Glutamatergic neuron (in vitro differentiated cells): Measurements from ENCODE around the gene STEEP1. TPM values are rescaled to one million over a fixed set of nuclear protein-coding genes. Genes with fewer than 3 reads are reported as not detected.

Source experiments
- DNase-seq: peaks from one replicate; pipeline ENCODE4 v3.0.0; 2022
- H3K27ac Mint-ChIP-seq: one replicate; pipeline ENCODE4 v1.8.0; 2020; ENCODE audit warnings: mild to moderate bottlenecking, mixed read lengths, inconsistent platforms; ENCODE audit not compliant: unreplicated experiment
- H3K27me3 Mint-ChIP-seq: one replicate; pipeline ENCODE4 v1.8.0; 2020; ENCODE audit warnings: mild to moderate bottlenecking, moderate library complexity, mixed read lengths, inconsistent platforms; ENCODE audit not compliant: unreplicated experiment
- H3K36me3 Mint-ChIP-seq: one replicate; pipeline ENCODE4 v1.8.0; 2020; ENCODE audit warnings: mild to moderate bottlenecking, mixed read lengths, inconsistent platforms; ENCODE audit not compliant: unreplicated experiment
- H3K4me1 Mint-ChIP-seq: one replicate; pipeline ENCODE4 v1.8.0; 2020; ENCODE audit warnings: mild to moderate bottlenecking, low read depth, mixed read lengths, inconsistent platforms; ENCODE audit not compliant: unreplicated experiment
- H3K4me3 Mint-ChIP-seq: one replicate; pipeline ENCODE4 v1.8.0; 2020; ENCODE audit warnings: mild to moderate bottlenecking, mixed read lengths, inconsistent platforms; ENCODE audit not compliant: unreplicated experiment
- H3K9me3 Mint-ChIP-seq: one replicate; pipeline ENCODE4 v1.8.0; 2020; ENCODE audit warnings: mild to moderate bottlenecking, moderate library complexity, mixed read lengths, inconsistent platforms; ENCODE audit not compliant: unreplicated experiment
- total RNA-seq: library from RNA; stranded (reverse); fragmentation: NEBNext Ultra II Directional; extraction: Animal tissue kit (Norgen Biotek cat#: 25700); gene quantifications from one replicate; pipeline ENCODE4 v1.2.1, GENCODE V29; 2021; ENCODE audit not compliant: unreplicated experiment
- TF ChIP-seq, protein P1 (sequence below): fragments of 200-600 bp; sonication (generic); IDR thresholded peaks from one replicate; pipeline ENCODE4 v1.5.0; 2021; ENCODE audit not compliant: partially characterized antibody, unreplicated experiment

STEEP1 gene
- total RNA-seq, 1 donor from 2014 or later, result 28.7 TPM

- TF ChIP-seq, protein P1, sequence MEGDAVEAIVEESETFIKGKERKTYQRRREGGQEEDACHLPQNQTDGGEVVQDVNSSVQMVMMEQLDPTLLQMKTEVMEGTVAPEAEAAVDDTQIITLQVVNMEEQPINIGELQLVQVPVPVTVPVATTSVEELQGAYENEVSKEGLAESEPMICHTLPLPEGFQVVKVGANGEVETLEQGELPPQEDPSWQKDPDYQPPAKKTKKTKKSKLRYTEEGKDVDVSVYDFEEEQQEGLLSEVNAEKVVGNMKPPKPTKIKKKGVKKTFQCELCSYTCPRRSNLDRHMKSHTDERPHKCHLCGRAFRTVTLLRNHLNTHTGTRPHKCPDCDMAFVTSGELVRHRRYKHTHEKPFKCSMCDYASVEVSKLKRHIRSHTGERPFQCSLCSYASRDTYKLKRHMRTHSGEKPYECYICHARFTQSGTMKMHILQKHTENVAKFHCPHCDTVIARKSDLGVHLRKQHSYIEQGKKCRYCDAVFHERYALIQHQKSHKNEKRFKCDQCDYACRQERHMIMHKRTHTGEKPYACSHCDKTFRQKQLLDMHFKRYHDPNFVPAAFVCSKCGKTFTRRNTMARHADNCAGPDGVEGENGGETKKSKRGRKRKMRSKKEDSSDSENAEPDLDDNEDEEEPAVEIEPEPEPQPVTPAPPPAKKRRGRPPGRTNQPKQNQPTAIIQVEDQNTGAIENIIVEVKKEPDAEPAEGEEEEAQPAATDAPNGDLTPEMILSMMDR, result no peak
Observed at GRCh38 chrX:119605464-119606279, 40.5 kb upstream of the STEEP1 start.

DNA sequence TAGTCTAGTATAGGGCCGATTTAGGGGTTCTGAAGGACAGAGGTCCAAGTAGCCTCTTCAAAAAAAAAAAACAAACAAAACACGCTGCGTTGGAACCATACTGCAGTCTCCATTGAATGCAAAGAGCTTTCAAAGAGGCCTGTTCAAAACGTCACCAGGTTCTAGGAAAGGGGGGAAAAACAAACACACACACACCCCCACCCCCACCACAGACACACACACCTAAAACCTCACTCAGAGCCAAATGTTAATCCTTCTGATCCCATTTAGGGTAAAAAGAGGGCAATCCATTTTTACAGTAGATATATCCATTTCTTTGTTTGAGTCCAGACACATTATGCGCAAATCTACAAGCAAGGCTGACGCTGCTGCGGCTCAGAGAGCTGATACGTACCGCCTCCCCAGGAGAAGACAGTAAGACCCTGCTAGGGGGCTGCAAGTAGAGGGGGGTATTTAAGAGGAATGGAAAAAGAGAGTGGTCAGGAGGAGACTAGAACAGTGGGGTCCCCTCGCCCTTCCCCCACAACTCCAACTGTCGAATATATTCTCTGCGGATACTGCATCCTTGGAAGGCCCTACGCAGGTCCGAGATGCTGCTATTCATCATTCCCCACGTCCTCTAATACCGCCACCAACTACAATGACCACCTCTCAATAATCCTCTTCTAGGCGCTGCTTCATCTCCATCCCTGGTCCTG lies 39.7 kb upstream of the STEEP1 start:
- H3K27me3 Mint-ChIP-seq, result peaks cover 3% of the 10 kb centered on the region
- no peak for DNase-seq
- H3K36me3 Mint-ChIP-seq, result no peaks in the 10 kb centered on the region
- TF ChIP-seq, protein P1, result no peak
- peak overlapping the region; percentile 93 for H3K4me3 Mint-ChIP-seq
- H3K4me1 Mint-ChIP-seq, result no peaks in the 10 kb centered on the region
- H3K27ac Mint-ChIP-seq, result peak overlapping the region; percentile 85
- peaks cover 1% of the 10 kb centered on the region for H3K9me3 Mint-ChIP-seq

More at GRCh38 chrX:119605464-119606279, 40.5 kb upstream of the STEEP1 start:
- Mint-ChIP-seq H3K27ac (peak overlapping the region; percentile 86), H3K27me3 (peaks cover 3% of the 10 kb centered on the region), H3K9me3 (peaks cover 1% of the 10 kb centered on the region), H3K36me3 (no peaks in the 10 kb centered on the region), H3K4me3 (peak overlapping the region; percentile 93), H3K4me1 (no peaks in the 10 kb centered on the region)
- peak; percentile 51 for DNase-seq

DNA sequence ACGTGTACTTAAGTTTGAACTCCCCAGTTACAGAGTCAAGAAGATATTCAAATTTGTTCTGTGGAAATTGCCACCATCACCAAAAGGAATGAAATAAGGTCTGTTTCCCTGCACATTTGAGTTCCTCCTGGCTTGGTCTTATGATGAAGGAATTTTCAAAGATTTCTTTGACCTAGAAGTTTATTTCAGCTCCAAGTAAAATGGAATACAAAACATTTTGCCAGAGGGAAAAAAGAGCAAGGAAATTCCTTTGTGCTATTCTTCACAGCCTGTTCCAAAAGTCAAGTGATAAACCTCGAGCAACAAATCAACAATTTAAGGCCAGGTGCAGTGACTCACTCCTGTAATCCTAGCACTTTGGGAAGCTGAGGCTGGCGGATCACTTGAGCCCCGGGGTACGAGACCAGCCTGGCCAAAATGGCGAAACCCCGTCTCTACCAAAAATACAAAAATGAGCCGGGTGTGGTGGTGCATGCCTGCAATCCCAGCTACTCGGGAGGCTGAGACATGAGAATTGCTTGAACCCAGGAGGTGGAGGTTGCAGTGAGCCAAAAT lies 37.6 kb upstream of the STEEP1 start:
- Mint-ChIP-seq H3K4me3 (no peak overlapping the region), H3K27me3 (peaks cover 3% of the 10 kb centered on the region), H3K4me1 (no peaks in the 10 kb centered on the region), H3K27ac (no peak overlapping the region), H3K9me3 (peaks cover 1% of the 10 kb centered on the region), H3K36me3 (no peaks in the 10 kb centered on the region)
- TF ChIP-seq, protein P1, result no peak
- DNase-seq, result no peak

GRCh38 chrX:119589810-119590209 lies 24.6 kb upstream of the STEEP1 start:
- Mint-ChIP-seq H3K9me3 (no peaks in the 10 kb centered on the region), H3K4me3 (no peak overlapping the region), H3K36me3 (no peaks in the 10 kb centered on the region)

More at GRCh38 chrX:119589810-119590209, 24.6 kb upstream of the STEEP1 start:
- H3K27me3 Mint-ChIP-seq, result no peaks in the 10 kb centered on the region
- H3K27ac Mint-ChIP-seq, result no peak overlapping the region
- no peaks in the 10 kb centered on the region for H3K4me1 Mint-ChIP-seq
- no peak for DNase-seq
- TF ChIP-seq, protein P1, result no peak
